HFFc6 (cell line): ENCODE results near the gene ANKRD13D. TPM values are rescaled to one million over a fixed set of nuclear protein-coding genes. Genes with fewer than 3 reads are reported as not detected.

Source experiments
- DNase-seq: peaks from one replicate; pipeline ENCODE4 v3.0.0-alpha.2; 2018
- H3K27ac Mint-ChIP-seq: 2 replicates; pipeline ENCODE4 v1.8.0; 2020; ENCODE audit warnings: mild to moderate bottlenecking, mixed read lengths
- H3K27me3 Mint-ChIP-seq: 2 replicates; pipeline ENCODE4 v1.8.0; 2021; ENCODE audit warnings: mild to moderate bottlenecking, moderate library complexity, mixed read lengths; ENCODE audit not compliant: insufficient read depth
- H3K36me3 Mint-ChIP-seq: 2 replicates; pipeline ENCODE4 v1.8.0; 2021; ENCODE audit warnings: low read depth, mixed read lengths
- H3K4me1 Mint-ChIP-seq: 2 replicates; pipeline ENCODE4 v1.8.0; 2020; ENCODE audit warnings: low read depth, mixed read lengths
- H3K4me3 Mint-ChIP-seq: 2 replicates; pipeline ENCODE4 v1.8.0; 2020; ENCODE audit warnings: mild to moderate bottlenecking, moderate library complexity, mixed read lengths
- H3K9me3 Mint-ChIP-seq: 2 replicates; pipeline ENCODE4 v1.8.0; 2020; ENCODE audit warnings: mild to moderate bottlenecking, mixed read lengths
- CTCF ChIP-seq: fragments of 200-600 bp; sonication (generic); IDR thresholded peaks from 2 replicates; pipeline ENCODE4 v1.5.0; 2021; ENCODE audit warnings: antibody characterized with exemption, mild to moderate bottlenecking
- total RNA-seq, 6 experiments: library from RNA; stranded (reverse); fragmentation: NEBNext Ultra II Directional; extraction: Animal tissue kit (Norgen Biotek cat#: 25700); gene quantifications; 2 replicates in 1 of 6; 3 replicates in 5 of 6; pipeline ENCODE4 v1.2.3, GENCODE V29; 2021

The ANKRD13D gene
- total RNA-seq, 6 experiments from 2014 or later: 24.7 to 34.6 (median 26.4) TPM

- Mint-ChIP-seq H3K36me3 (peaks cover 8% of the 10 kb centered on the region), H3K4me1 (peaks cover 18% of the 10 kb centered on the region), H3K27me3 (peaks cover 6% of the 10 kb centered on the region), H3K9me3 (no peaks in the 10 kb centered on the region), H3K27ac (peak overlapping the region; percentile 98), H3K4me3 (peak overlapping the region; percentile 80)
- no peak for DNase-seq
- TF ChIP-seq CTCF: no peak
These were observed 1.5 kb upstream of the ANKRD13D start for GRCh38 chr11:67287355-67288197.

- peak overlapping the region; percentile 98 for H3K27ac Mint-ChIP-seq
- DNase-seq: no peak
- peaks cover 24% of the 10 kb centered on the region for H3K4me1 Mint-ChIP-seq
- H3K4me3 Mint-ChIP-seq: peak overlapping the region; percentile 80
- H3K27me3 Mint-ChIP-seq: peaks cover 6% of the 10 kb centered on the region
- no peak for TF ChIP-seq CTCF
- H3K36me3 Mint-ChIP-seq: peaks cover 14% of the 10 kb centered on the region
- no peaks in the 10 kb centered on the region for H3K9me3 Mint-ChIP-seq
These were observed 978 bp upstream of the ANKRD13D start for GRCh38 chr11:67288198-67288451.

- Mint-ChIP-seq H3K4me3 (peak overlapping the region; percentile 80), H3K36me3 (peaks cover 18% of the 10 kb centered on the region), H3K27me3 (peaks cover 6% of the 10 kb centered on the region), H3K27ac (peak overlapping the region; percentile 98), H3K4me1 (peaks cover 29% of the 10 kb centered on the region), H3K9me3 (no peaks in the 10 kb centered on the region)
- DNase-seq: peak; percentile 79
- TF ChIP-seq CTCF: peak; percentile 64
These were observed 464 bp upstream of the ANKRD13D start for GRCh38 chr11:67288452-67289225.

GRCh38 chr11:67289651-67290479 lies 762 bp downstream of the ANKRD13D start:
- H3K4me3 Mint-ChIP-seq: peak overlapping the region; percentile 94
- H3K27me3 Mint-ChIP-seq: peaks cover 6% of the 10 kb centered on the region
- H3K9me3 Mint-ChIP-seq: peaks cover under 1% of the 10 kb centered on the region; the same call in 1 of the 2 replicates
- peaks cover 34% of the 10 kb centered on the region for H3K4me1 Mint-ChIP-seq
- peak overlapping the region; percentile 79 for H3K27ac Mint-ChIP-seq
- no peak for DNase-seq
- TF ChIP-seq CTCF: no peak
- peaks cover 26% of the 10 kb centered on the region for H3K36me3 Mint-ChIP-seq

DNA sequence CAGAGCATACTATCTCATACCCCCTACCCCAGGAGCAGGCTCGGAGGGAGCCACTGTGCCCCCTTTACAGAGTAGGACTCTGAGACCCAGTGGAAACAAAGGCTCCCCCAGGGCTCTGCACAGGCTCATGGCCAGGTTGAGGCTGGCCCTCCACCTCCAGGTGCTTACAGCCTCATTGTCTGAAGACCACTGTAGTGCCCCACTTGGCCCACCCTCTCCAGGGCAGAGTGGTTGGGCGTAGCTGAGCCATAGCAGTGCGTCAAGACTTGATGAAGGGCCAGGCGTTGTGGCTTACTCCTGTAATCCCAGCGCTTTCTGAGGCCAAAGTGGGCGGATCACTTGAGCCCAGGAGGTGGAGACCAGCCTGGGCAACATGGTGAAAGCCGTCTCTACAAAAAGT lies 1.7 kb downstream of the ANKRD13D start:
- H3K4me3 Mint-ChIP-seq: peak overlapping the region; percentile 17; the same call in 1 of the 2 replicates
- no peak for DNase-seq

More for the DNA sequence above, 1.7 kb downstream of the ANKRD13D start:
- H3K36me3 Mint-ChIP-seq: peaks cover 36% of the 10 kb centered on the region
- TF ChIP-seq CTCF: no peak
- H3K27me3 Mint-ChIP-seq: peaks cover 6% of the 10 kb centered on the region
- peaks cover 8% of the 10 kb centered on the region for H3K9me3 Mint-ChIP-seq
- H3K4me1 Mint-ChIP-seq: peaks cover 34% of the 10 kb centered on the region
- no peak overlapping the region for H3K27ac Mint-ChIP-seq
